Stimulated activated CD8-positive, alpha-beta memory T cell treated with anti-CD3 and anti-CD28 coated beads, Interleukin-15, amount 100 ng/mL, for 4 hours (primary cell): ENCODE results near the gene ATP1A2.
"Not testable (repeated sequence)": the region's sequence is repeated elsewhere in the genome, so short reads cannot be mapped to it uniquely, and the experiment has no call there.

Experiments
- DNase-seq, 2 donors: peaks; one replicate each; pipeline ENCODE4 v3.0.0-alpha.2; 2020; ENCODE audit warnings: low read depth in 2 of 2

The ATP1A2 gene

DNA sequence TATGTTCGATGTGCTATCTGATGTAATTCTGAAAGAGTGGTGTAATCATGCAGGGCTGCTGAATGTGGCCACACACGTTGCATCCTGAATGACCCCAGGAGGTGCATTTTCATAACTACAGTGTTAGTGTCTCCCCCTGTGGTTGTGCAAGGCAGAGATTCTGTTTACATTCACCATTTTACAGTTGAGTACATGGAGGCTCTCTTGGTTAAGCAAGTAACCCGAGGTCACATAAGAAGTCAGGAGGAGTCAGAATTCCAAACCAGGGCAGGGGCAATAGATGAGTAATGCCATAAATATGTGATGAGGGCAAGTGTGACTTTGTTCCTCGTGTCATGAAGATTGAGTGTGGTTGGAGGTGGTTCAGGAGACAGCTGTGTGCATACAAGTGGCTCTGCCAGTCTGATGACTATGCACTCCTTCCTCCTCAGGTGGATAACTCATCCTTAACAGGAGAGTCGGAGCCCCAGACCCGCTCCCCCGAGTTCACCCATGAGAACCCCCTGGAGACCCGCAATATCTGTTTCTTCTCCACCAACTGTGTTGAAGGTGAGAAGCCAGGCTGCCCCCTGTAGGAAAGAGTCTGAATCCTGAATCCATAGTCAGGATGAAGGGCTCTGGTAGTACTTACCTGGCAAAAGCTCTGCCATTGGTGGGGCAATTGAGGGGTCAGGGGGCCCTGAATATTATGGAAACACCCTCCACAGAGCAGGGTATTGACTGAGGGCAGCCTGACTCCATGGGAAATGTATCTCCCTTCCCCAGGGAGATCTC is 9.3 kb downstream of the ATP1A2 start:
- no peak for DNase-seq

DNA sequence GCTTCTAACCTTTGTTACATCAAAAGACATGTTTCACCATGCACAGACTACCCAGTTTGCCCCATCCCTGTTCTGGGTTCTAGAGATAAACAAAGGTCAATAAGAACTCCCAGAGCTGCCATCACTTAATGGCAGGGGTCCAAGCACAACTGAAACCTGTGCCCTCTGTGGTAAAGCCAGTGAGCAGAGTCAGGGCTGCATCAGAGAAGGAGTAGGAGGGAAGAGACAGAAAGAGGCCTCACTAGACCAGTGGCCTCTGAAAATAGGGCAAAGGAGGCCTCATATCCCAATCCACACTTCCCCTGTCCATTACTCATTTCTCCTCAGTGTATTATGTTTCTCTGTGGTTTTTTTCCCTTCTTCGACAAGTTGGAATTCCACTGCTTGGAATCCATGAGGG is 10.2 kb downstream of the ATP1A2 start:
- no peak for DNase-seq

DNA sequence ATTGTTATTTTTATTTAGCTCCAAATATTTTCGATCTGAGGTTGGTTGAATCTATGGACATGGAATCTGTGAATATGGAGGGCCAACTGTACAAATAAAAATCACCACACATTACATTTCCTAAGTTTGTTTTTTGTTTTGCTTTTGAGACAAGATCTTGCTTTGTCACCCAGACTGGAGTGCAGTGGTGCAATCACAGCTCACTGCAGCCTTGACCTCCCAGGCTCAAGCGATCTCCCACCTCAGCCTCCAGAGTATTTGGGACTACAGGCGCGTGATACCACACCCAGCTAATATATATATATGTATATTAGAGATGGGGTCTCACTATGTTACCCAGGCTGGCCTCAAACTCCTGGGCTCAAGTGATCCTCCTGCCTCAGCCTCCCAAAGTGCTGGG is 10.8 kb downstream of the ATP1A2 start:
- DNase-seq = not testable (repeated sequence)

DNA sequence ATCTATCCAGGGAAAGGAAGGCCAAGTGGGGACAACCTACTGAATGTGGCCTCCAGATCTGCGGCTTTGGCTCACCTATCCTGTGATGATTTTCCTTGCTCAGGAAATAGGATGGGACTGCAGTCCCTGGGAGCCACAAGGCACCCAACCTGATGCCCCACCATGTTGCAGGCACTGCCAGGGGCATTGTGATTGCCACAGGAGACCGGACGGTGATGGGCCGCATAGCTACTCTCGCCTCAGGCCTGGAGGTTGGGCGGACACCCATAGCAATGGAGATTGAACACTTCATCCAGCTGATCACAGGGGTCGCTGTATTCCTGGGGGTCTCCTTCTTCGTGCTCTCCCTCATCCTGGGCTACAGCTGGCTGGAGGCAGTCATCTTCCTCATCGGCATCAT is 11.8 kb downstream of the ATP1A2 start:
- no peak for DNase-seq

DNA sequence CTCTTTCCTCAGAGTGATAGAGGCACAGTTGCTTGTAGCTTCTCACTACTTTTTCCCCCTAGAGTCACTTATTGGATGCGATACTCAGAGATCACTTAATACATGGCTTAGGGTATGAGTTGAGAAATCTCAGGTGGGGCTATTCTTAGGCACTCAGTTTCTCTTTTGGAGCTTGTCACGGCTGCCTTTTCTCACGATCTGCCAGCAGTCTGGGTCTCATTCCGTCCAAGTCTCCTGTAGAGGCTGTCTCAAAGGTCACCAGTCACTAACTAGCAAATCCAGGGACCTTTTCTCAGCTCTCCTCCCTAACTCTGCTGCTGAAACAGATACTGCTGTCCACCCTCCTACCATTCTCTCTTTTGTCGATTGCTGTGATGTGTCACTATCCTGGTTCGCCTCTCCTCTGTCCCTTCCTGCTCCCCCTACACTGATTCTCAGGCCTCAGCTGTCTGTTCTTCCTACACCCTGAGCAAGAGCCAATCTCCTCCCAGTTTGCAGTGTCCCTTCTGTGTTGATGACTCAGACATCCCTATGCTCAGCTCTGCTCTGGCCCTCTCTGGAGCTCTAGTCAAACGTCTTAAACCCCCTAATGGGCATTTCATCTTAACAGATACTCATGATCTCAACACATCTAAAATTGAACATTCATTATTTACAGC is 12.4 kb downstream of the ATP1A2 start:
- no peak for DNase-seq

DNA sequence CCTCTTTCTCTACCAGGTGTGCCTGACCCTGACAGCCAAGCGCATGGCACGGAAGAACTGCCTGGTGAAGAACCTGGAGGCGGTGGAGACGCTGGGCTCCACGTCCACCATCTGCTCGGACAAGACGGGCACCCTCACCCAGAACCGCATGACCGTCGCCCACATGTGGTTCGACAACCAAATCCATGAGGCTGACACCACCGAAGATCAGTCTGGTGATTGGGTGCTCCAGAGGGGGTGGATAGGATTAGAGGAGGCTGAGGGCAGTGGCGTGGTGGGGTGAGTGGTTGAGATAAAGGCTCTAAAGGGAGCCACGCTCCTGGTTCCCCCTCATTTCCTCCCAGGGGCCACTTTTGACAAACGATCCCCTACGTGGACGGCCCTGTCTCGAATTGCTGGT is 13.1 kb downstream of the ATP1A2 start:
- no peak for DNase-seq

DNA sequence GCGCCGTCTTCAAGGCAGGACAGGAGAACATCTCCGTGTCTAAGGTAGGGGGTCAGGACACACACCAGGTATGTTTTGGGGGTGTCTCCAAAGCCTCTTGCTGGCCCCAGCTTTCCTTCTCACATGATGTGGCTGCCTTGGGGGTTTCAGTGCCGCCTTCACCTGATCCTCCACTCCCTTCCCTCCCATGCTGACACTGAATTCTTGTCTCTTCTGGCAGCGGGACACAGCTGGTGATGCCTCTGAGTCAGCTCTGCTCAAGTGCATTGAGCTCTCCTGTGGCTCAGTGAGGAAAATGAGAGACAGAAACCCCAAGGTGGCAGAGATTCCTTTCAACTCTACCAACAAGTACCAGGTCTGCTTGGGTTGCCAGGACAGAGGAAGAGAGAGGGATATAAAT is 13.5 kb downstream of the ATP1A2 start:
- DNase-seq = no peak

DNA sequence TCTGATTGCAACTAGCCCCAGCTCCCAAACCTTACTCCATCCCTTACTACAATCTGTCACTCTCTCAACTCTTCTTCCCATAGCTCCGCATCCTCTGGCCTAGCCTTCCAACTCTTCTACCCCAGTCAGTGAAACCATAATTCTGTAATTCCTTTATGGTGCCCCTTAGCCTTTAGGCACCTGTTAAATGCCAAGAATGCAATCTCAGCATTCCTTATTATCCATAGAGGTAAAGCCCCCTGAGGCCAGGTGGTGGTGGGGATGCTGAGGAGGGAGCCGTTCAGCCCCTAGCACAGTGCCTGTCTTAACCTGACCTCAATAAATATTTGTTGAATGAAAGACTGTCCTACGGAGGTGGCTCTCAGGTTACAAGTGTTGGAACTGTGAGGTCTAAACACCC is 14.0 kb downstream of the ATP1A2 start:
- no peak for DNase-seq

DNA sequence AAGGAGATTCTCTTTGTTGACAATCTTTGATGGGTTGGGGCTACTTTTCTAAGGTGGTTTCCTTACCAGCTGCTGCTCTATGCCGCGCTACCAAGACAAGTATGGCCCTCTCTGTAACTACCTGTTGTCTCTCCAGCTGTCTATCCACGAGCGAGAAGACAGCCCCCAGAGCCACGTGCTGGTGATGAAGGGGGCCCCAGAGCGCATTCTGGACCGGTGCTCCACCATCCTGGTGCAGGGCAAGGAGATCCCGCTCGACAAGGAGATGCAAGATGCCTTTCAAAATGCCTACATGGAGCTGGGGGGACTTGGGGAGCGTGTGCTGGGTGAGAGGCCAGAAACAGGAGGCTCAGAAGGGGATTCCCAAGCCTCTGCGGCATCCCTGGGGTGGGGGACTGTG is 14.4 kb downstream of the ATP1A2 start:
- no peak for DNase-seq

DNA sequence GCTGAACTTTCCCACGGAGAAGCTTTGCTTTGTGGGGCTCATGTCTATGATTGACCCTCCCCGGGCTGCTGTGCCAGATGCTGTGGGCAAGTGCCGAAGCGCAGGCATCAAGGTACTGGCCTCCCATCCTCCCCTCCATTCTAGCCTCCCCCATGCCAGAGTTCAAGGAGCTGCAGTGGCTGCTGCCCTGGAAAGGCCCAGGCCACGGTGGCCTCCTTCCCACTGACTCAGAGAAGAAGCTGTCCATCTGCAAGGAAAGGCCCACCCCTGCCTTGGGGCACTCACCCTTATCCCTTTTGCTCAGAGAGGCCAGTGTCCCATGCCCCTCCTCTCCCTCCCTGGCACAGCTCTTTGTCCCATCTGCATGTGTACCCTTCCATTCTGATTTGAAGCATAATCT is 14.9 kb downstream of the ATP1A2 start:
- DNase-seq = no peak

DNA sequence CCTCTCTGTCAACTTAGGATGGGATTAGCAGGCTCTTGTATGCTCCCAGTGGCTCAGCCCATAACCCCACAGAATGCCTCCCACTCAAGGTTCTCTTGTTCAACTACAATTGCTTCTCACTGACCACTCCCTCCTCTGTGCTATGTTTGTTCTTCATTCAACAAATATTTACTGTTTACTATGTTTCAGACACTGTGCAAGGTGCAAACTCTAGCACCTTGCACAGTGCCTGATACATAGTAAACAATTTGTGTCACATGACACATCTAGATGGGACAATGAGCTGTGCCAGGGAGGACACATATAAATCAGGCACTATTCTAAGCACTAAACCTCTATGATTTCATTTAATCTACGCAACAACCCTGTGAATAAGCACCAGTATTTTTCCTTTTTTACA is 15.4 kb downstream of the ATP1A2 start:
- DNase-seq = no peak

DNA sequence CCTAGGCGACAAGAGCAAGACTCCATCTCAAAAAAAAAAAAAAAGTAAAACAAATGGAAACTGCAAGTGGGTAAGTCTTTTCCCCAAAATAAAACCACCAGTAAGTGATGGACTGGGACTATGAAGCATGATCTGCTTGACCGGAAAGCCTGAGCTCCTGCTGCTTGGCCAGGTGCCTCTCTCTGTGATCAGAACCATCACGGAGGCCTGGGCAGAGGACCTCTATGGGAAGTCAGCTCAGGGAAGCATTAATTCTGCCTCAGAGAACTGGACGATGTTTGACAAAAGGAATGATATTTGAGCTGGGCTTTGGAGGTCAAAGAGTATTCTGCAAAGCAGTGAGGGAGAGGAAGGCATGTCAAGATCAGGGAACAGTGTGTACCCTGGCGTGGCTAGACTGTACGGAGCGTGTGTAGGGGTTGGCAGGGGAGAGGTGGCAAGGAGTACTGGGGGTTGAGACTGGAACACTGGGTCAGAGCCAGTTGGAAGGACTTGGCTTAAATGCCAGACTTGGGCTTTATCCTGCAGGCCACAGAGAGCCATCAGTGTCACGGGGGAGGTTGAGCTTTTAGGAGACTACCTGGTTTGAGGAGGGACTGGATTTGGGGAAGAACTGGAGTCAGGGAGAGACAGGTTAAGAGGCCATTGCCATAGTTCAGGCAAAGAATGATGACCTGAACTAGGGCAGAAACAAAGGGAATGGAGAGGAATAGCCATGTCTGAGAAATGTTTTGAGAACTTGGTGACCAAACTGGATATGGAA is 16.4 kb downstream of the ATP1A2 start:
- DNase-seq = no peak

DNA sequence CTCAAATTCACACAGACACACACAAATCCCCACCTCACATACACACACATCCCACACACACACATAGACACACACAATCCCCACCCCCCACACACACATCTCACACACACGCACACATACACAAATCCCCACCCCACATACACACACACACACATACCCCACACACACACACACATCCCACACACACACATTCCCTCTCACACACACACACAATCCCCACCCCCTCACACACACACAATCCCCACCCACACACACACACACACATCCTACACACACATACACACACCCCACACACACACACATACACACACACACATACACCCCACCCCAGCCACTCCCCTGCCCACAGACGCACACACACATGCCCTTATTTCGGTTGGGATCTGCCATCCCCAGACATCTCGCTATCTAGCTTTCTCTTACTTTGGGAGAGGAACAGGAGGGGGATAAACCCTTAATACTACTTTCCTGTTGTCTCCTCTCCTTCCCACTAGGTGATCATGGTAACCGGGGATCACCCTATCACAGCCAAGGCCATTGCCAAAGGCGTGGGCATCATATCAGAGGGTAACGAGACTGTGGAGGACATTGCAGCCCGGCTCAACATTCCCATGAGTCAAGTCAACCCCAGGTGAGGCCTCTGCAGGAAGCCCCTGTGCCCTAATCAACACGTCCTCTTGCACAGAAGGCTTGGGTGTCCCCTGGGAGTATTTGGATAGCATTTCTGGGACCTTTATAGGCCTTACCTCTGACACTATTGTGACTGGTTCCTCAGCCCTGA is 18.6 kb downstream of the ATP1A2 start:
- DNase-seq = no peak

DNA sequence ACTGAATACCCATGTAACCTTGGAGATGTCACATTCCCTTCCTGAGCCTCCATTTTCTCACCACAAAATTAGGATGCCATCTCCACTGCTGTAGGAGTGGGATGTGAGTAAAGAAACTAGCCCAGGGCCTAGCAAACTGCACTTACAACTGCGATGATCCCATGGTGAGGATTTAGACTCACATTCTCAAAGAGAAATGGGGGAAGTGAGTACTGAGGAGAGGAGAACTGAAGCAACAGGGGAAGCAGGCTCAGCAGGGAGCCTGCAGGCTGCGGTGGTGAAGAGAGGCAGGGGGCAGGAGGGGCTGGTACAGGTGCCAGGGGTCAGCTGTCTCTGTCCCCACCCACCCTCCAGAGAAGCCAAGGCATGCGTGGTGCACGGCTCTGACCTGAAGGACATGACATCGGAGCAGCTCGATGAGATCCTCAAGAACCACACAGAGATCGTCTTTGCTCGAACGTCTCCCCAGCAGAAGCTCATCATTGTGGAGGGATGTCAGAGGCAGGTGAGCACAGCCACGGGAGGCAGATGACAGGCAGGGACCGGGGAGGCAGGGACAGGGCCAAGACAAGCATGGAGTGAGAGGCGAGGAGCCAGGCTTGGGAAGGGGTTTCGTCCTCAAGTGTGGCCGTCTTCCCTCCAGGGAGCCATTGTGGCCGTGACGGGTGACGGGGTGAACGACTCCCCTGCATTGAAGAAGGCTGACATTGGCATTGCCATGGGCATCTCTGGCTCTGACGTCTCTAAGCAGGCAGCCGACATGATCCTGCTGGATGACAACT is 19.4 kb downstream of the ATP1A2 start:
- DNase-seq = no peak

DNA sequence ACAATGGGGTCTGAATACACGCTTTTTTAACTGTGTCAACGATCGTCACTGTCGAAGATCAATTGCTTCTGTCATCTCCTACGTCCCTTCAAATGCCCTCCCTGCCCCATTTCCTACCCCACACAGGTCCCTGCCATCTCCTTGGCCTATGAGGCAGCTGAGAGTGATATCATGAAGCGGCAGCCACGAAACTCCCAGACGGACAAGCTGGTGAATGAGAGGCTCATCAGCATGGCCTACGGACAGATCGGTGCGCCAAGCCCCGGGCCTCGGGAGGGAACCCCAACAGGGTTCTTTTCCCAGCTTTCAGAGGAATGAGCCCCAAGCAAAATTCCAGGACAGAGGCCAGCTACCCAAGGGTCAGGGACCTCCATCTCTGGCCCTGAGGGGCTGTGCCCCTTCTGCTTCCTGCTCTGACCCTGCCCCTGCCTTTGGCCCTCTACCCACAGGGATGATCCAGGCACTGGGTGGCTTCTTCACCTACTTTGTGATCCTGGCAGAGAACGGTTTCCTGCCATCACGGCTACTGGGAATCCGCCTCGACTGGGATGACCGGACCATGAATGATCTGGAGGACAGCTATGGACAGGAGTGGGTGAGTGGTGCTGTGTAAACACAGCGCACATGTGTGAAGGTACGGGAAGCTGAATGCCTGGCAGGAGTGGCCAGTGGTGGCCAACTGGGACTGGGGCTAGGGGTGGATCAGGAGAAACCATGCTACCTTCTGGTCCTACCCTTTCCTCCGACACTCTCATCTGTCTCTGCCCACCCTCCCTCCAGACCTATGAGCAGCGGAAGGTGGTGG is 20.8 kb downstream of the ATP1A2 start:
- DNase-seq = no peak

DNA sequence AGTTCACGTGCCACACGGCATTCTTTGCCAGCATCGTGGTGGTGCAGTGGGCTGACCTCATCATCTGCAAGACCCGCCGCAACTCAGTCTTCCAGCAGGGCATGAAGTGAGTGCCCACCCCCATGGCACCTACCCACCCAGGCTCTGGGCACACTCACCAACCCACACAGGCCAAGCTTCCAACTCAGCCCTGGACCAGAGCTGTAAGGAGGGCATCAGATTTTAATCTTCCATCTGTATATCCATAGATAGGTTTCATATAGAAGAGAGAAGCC is 21.3 kb downstream of the ATP1A2 start:
- no peak for DNase-seq

DNA sequence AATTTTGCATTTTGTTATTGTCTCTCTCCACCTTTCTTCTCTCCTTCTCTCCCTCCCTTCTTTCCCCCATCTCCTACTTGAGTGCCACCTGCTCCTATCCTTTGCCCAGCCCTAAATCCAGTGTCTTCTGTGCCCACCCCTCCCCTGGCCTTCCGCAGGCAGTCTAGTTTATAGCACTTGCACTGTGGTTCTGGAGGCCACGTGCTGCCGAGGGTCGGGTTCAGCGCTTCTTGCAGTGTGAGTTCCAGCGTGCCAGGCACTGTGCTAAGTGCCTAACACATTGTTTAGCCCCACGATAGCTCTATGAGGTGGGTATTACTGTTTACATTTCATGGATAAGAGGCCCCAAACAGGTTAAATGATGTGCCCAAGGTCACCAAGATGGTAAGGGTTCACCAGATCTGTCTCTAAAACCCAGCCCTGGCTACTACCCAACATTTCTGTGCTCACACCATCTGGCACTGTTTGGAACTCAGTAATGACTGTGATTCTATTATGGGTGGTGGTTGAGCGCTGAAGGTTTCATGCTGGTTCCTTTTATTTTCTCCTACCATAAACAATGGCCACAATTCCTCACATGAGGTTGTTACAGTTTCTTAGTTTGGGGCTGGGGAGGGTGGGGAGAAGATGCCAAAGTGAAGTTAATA is 21.8 kb downstream of the ATP1A2 start:
- DNase-seq = no peak

DNA sequence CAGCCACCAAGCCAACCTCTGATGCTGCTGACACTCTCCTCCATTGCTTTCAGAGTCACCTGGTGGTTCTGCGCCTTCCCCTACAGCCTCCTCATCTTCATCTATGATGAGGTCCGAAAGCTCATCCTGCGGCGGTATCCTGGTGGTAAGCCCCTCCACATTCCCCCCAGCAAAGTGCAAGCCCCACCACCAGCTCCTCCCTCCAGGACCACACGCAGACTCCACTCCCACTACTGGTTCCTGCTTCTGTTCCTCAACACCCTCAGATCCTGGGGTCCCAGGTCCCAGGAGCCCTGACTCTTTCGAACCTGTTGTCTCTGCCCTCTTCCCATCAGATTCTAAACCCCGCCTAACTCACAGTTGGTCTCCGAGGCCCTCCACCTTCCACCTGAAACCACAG is 24.3 kb downstream of the ATP1A2 start:
- DNase-seq = no peak

DNA sequence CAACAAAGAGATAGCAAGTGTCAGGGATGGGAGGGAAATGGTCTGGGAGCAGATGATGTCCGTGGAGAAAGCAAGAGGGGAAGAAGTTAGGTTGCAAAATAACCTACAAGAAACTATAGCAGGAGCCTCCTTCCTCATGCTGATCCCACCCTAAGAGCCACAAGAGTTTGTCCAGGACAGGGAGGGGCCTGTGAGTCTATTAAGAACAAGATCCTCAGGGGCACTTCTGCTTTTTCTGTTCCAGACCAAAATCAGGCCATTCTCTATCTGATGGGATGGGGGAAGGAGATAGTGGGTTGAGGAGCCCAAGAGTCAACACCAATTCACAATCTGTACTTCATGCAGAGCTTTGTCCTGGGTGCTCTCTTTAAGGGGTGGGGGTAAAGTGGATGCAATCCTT is 28.1 kb downstream of the ATP1A2 start:
- no peak for DNase-seq

DNA sequence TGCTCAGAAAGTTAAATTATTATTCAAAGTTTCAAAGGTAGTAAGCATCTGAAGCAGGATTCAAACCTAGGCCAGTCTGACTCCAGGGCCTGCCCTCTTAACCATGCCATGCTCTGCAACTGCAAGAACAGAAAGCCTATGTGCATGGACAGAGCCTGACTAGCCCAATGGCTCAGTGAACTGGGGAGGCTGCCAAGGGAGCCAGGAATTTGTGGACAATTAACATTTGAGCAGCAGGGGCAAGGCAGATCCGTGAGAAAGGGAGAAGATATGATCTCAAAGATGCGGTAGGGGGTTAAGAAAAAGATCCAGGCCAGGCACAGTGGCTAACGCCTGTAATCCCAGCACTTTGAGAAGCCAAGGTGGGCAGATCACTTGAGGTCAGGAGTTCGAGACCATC is 29.4 kb downstream of the ATP1A2 start:
- DNase-seq = no peak
